GM21423 (cell line): Measurements from ENCODE around the gene CAMTA1.

Experiments used
- ATAC-seq: cut with Tn5 transposase; IDR thresholded peaks from one replicate; pipeline ENCODE4 v1.9.1; 2021; ENCODE audit warnings: mild to moderate bottlenecking, moderate library complexity; ENCODE audit not compliant: unreplicated experiment

CAMTA1 gene

GRCh38 chr1:7236844-7237515 is 451.7 kb downstream of the CAMTA1 start:
- no peak for ATAC-seq

- ATAC-seq, result no peak
Measured at GRCh38 chr1:7247158-7247557, 461.9 kb downstream of the CAMTA1 start.

- ATAC-seq, result no peak
Measured at GRCh38 chr1:7247791-7248548, 462.7 kb downstream of the CAMTA1 start.

GRCh38 chr1:7248549-7249199 is 463.4 kb downstream of the CAMTA1 start:
- ATAC-seq, result no peak

GRCh38 chr1:7249516-7249915 is 464.3 kb downstream of the CAMTA1 start:
- ATAC-seq, result no peak

- ATAC-seq, result no peak
Measured at GRCh38 chr1:7250176-7250575, 464.9 kb downstream of the CAMTA1 start.

- ATAC-seq, result no peak
Measured at GRCh38 chr1:7250597-7251453, 465.6 kb downstream of the CAMTA1 start.

GRCh38 chr1:7251454-7251800 is 466.2 kb downstream of the CAMTA1 start:
- no peak for ATAC-seq

GRCh38 chr1:7252411-7253117 is 467.3 kb downstream of the CAMTA1 start:
- ATAC-seq, result no peak

GRCh38 chr1:7253118-7253480 is 467.8 kb downstream of the CAMTA1 start:
- ATAC-seq, result no peak

GRCh38 chr1:7253988-7254587 is 468.8 kb downstream of the CAMTA1 start:
- no peak for ATAC-seq

- no peak for ATAC-seq
Measured at GRCh38 chr1:7255303-7256058, 470.2 kb downstream of the CAMTA1 start.

GRCh38 chr1:7256526-7256925 is 471.3 kb downstream of the CAMTA1 start:
- no peak for ATAC-seq

- ATAC-seq, result no peak
Measured at GRCh38 chr1:7257225-7257624, 472.0 kb downstream of the CAMTA1 start.

- ATAC-seq, result no peak
Measured at GRCh38 chr1:7258589-7259135, 473.4 kb downstream of the CAMTA1 start.

- no peak for ATAC-seq
Measured at GRCh38 chr1:7259955-7260354, 474.7 kb downstream of the CAMTA1 start.

GRCh38 chr1:7261490-7261889 is 476.2 kb downstream of the CAMTA1 start:
- ATAC-seq, result no peak

GRCh38 chr1:7262611-7263010 is 477.4 kb downstream of the CAMTA1 start:
- no peak for ATAC-seq
